Keratinocyte (primary cell): Measurements from ENCODE around the gene ACTA2. TPM values are rescaled to one million over a fixed set of nuclear protein-coding genes. Genes with fewer than 3 reads are reported as not detected.

Experiments used
- DNase-seq: peaks from one replicate; pipeline ENCODE4 v3.0.0-alpha.2; 2011; ENCODE audit warnings: low read depth, missing footprints, low spot score
- FAIRE-seq: peaks from 2 replicates; lab custom pipeline; 2011; peaks lifted over from hg19 to GRCh38; lab: Jason Lieb, UNC
- H2AFZ ChIP-seq: 2 replicates; pipeline ENCODE4 v1.6.0; 2012; ENCODE audit warnings: low read length, control low read depth, inconsistent platforms; ENCODE audit not compliant: control insufficient read depth
- H3K27ac ChIP-seq: 2 replicates; pipeline ENCODE4 v1.5.1; 2011; ENCODE audit warnings: low read length; ENCODE audit not compliant: control insufficient read depth, insufficient read depth
- H3K27me3 ChIP-seq: 3 replicates; pipeline ENCODE4 v1.6.0; 2011; ENCODE audit warnings: low read length; ENCODE audit not compliant: control insufficient read depth, insufficient read depth; ENCODE audit errors: extremely low read depth
- H3K36me3 ChIP-seq, 2 experiments: 2 replicates in 1 of 2; 3 replicates in 1 of 2; pipeline ENCODE4 v1.5.1; 2011; ENCODE audit warnings: low read length in 2 of 2, mild to moderate bottlenecking in 1 of 2; ENCODE audit not compliant: control insufficient read depth in 2 of 2, insufficient read depth in 2 of 2; ENCODE audit errors: extremely low read depth in 1 of 2
- H3K4me1 ChIP-seq: 3 replicates; pipeline ENCODE4 v1.5.1; 2011; ENCODE audit warnings: low read length; ENCODE audit not compliant: control insufficient read depth, insufficient read depth; ENCODE audit errors: extremely low read depth
- H3K4me2 ChIP-seq: 3 replicates; pipeline ENCODE4 v1.6.0; 2011; ENCODE audit warnings: low read depth, low read length; ENCODE audit not compliant: control insufficient read depth, insufficient read depth; ENCODE audit errors: extremely low read depth
- H3K4me3 ChIP-seq, 3 experiments: fragments of 200-600 bp in 1 of 3; sonication (generic) in 1 of 3; 2 replicates in 2 of 3; 3 replicates in 1 of 3; pipeline ENCODE4 v1.5.1; 2011 to 2016; ENCODE audit warnings: low read length in 3 of 3, mild to moderate bottlenecking in 3 of 3, control low read depth in 2 of 3, inconsistent platforms in 1 of 3, low read depth in 1 of 3, mixed read lengths in 1 of 3, mixed run types in 1 of 3, moderate library complexity in 1 of 3; ENCODE audit not compliant: control insufficient read depth in 2 of 3, insufficient read depth in 2 of 3; ENCODE audit errors: extremely low read depth in 1 of 3
- H3K79me2 ChIP-seq: 2 replicates; pipeline ENCODE4 v1.6.0; 2012; ENCODE audit warnings: low read length; ENCODE audit not compliant: control insufficient read depth, insufficient read depth
- H3K9ac ChIP-seq: 3 replicates; pipeline ENCODE4 v1.6.0; 2011; ENCODE audit warnings: low read length; ENCODE audit not compliant: control insufficient read depth, insufficient read depth; ENCODE audit errors: extremely low read depth
- H3K9me1 ChIP-seq: 3 replicates; pipeline ENCODE4 v1.6.0; 2011; ENCODE audit warnings: low read length; ENCODE audit not compliant: control insufficient read depth, insufficient read depth; ENCODE audit errors: extremely low read depth
- H3K9me3 ChIP-seq: 2 replicates; pipeline ENCODE4 v1.5.1; 2012; ENCODE audit warnings: low read depth, low read length; ENCODE audit not compliant: control insufficient read depth
- H4K20me1 ChIP-seq: 3 replicates; pipeline ENCODE4 v1.6.0; 2011; ENCODE audit warnings: low read length; ENCODE audit not compliant: control insufficient read depth, insufficient read depth; ENCODE audit errors: extremely low read depth
- CTCF ChIP-seq, 3 experiments: IDR thresholded peaks in 1 of 3; conservative IDR thresholded peaks in 1 of 3; optimal IDR thresholded peaks in 1 of 3; 2 replicates in 2 of 3; 3 replicates in 1 of 3; pipeline versions ENCODE3 to v1.5.1; 2011; ENCODE audit warnings: low read length in 3 of 3, mild to moderate bottlenecking in 3 of 3, moderate library complexity in 2 of 3, control low read depth in 1 of 3, inconsistent platforms in 1 of 3; ENCODE audit not compliant: insufficient read depth in 2 of 3; ENCODE audit errors: extremely low read depth in 1 of 3
- EZH2 ChIP-seq: IDR thresholded peaks from one replicate; pipeline ENCODE4 v1.6.1; 2012; ENCODE audit warnings: inconsistent platforms, mild to moderate bottlenecking, low read length, moderate library complexity
- dilution Hi-C: fragments of 300-500 bp; cut with MboI; formaldehyde crosslinking; loops from one replicate; pipeline ENCODE4 v1.7.0; 2020; ENCODE audit warnings: low sequenced_read_pairs; ENCODE audit not compliant: extremely low pct_ligation_motif_present
- polyA plus RNA-seq, 5 experiments: library from polyadenylated mRNA; depleted of rRNA in 3 of 5; stranded (reverse) in 3 of 5; stranded (forward) in 1 of 5; unstranded in 1 of 5; fragments of >200 nt; gene quantifications; 1 replicate in 1 of 5; 2 replicates in 3 of 5; 3 replicates in 1 of 5; pipeline versions ENCODE4 v1.2.1 to v1.2.3, GENCODE V29; 2011 to 2012; ENCODE audit warnings: missing spikeins in 2 of 5, low read depth in 1 of 5, low replicate concordance in 1 of 5

Gene ACTA2
- polyA plus RNA-seq, 1 donor (not counting 4 experiments of a cell fraction or from before 2014, with no cell fraction given): 3.7 TPM

DNA sequence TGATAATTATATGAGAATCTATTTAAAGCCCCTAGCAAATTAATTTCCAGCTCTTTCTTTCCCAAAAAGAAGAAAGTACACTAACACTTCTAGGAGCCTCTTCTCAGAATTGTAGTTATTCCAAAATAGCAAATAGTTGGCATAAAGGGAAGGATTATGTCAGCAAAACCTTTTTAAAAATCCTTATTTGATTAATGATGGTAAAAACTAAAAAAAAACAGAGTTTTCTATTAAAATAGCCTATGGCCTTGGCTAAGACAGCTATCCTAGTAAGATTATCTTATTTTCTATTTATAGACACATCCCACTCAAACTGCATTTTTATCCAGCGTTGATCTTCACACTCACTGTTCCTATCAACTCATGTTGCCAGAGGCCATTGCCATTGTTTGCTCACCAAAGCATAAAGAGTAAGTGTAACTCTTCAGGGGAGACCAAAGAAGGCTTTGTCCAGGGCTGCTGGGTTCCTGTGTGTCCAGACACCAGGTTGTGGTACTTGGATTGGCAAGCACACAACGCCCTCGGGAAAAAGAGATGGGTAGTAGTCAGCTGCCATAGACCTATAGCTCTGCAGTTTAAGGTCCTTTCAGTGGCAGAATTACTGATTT lies 31.5 kb downstream of the ACTA2 start:
- no peak overlapping the region for H3K4me2 ChIP-seq
- H3K9me1 ChIP-seq: no peaks in the 10 kb centered on the region
- no peaks in the 10 kb centered on the region for H3K9me3 ChIP-seq
- no peak overlapping the region for H2AFZ ChIP-seq
- peaks cover 0 to 10% of the 10 kb centered on the region in 2 experiments for H3K36me3 ChIP-seq
- dilution Hi-C loops: no loop called here
- H3K4me1 ChIP-seq: no peaks in the 10 kb centered on the region
- no peak overlapping the region for H3K4me3 ChIP-seq
- no peak overlapping the region for H3K9ac ChIP-seq
- H3K27ac ChIP-seq: no peak overlapping the region
- DNase-seq: no peak
- no peaks in the 10 kb centered on the region for H3K27me3 ChIP-seq
- H3K79me2 ChIP-seq: no peaks in the 10 kb centered on the region
- H4K20me1 ChIP-seq: no peaks in the 10 kb centered on the region
- TF ChIP-seq EZH2 (no peak), CTCF (optimal IDR thresholded peaks at IDR 0.05 in 1 of 3, IDR thresholded peaks at IDR 0.05 in 1 of 3, conservative IDR thresholded peaks at IDR 0.05 in 1 of 3; ENCODE audit: extremely low read depth in 1 of 3, insufficient read depth in 2 of 3, low read length in 3 of 3) (no peak)
- no peak for FAIRE-seq

DNA sequence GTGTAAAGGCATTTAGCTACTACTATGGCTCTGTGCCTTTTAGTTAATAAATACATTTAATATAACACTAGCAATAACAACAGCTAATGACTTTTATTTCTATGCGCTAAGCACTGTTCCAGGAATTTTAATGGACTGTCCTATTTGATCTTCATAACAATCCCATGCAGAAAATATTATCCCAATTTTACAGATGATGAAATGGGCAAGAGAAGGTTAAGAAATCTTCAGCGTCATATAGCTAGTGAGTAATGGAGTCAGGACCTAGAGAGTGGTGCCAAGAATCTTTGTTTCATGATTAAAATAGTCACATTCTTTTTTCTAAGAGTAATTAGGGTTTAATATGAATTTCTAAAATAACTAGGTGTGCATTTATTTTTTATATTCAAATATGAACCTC lies 32.4 kb downstream of the ACTA2 start:
- Histone ChIP-seq H3K9ac (no peak overlapping the region), H3K4me1 (no peaks in the 10 kb centered on the region), H3K36me3 (peaks cover 0 to 10% of the 10 kb centered on the region in 2 experiments), H3K4me2 (no peak overlapping the region), H3K4me3 (no peak overlapping the region), H3K9me3 (no peaks in the 10 kb centered on the region), H4K20me1 (no peaks in the 10 kb centered on the region), H3K27ac (no peak overlapping the region), H3K79me2 (no peaks in the 10 kb centered on the region), H2AFZ (no peak overlapping the region), H3K27me3 (no peaks in the 10 kb centered on the region), H3K9me1 (no peaks in the 10 kb centered on the region)
- no peak for DNase-seq
- dilution Hi-C loops: no loop called here
- no peak for FAIRE-seq
- no peak for TF ChIP-seq EZH2
- no peak for TF ChIP-seq CTCF (optimal IDR thresholded peaks at IDR 0.05 in 1 of 3, IDR thresholded peaks at IDR 0.05 in 1 of 3, conservative IDR thresholded peaks at IDR 0.05 in 1 of 3; ENCODE audit: extremely low read depth in 1 of 3, insufficient read depth in 2 of 3, low read length in 3 of 3)
